ENCODE data around the gene ATXN1. TPM values are rescaled to one million over a fixed set of nuclear protein-coding genes. Genes with fewer than 3 reads are reported as not detected.

ATXN1 gene
- total RNA-seq, 1 experiment from 2014 or later = 35.4 TPM

DNA sequence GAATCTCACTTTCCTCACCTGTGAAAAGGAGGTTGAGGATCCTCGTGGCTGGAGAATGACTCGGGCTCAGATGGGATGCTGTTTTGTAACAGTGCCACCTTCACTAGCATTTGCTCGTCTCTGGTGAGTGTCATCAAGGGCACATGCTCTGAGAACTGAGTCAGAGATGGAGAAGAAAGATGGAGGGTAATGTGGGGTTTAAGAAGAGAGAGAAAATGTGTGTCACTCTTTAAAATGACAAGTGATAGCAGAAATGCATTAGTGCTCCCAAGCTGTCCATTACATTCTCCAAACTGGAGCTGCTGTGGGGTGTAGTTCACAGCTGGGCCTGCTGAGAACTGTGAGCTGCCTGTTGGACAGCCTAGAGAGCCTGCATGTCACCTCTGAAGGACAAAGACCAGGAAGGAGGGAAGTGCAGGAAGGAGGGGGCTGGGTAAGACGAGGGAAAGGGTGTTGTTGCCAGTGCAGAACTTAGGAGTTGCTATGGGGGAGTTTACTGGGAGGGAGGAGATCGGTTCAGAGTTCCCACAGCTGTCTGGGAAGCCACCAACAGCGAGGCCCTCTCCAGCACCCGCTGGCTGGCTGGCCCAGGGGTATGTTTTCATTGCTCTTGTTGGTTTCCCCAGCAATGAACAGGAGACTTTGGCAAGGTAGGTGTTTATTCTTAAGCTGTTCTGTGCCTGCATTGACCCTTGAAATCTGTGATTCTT lies 503.1 kb downstream of the ATXN1 start:
- peak; percentile 46 for DNase-seq (ENCODE audit: low read depth)

DNA sequence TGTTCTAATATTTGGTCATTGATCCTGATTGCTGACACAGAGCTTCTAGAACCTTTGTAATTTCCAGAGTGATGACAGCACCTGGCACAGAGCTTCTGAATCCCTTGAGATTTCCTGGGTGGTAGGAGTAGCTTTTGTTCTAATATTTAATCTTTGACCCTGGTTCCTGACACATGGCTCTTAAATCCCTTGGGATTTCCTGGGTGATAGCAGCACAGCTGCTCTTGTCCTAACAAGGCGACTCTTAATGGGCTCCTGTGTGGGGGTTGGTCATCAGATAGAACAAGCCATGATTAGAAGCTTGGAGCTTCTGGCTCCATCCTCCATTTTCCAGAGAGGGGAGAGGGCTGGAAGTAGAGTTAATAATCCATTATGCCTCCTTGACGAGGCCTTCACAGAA lies 504.5 kb downstream of the ATXN1 start:
- no peak for DNase-seq (ENCODE audit: low read depth)

DNA sequence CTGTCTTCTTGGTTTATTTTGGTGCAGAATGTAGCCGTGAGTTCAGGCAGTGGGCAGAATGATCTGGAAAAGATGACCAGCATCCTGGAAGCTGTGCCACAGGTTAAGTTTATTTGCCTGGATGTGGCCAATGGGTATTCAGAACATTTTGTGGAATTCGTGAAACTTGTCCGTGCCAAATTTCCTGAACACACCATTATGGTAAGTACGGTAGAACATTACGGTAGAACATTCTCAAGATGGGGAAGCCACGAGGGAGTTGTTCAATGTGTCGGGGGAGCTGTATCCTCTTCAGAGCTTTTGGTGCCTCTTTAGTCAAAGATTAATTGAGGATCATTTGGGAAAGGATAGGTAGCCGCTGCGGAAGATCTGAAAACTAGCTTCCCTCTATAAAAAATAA lies 506.7 kb downstream of the ATXN1 start:
- DNase-seq (ENCODE audit: low read depth) = no peak

GRCh38 chr6:16253399-16254144 lies 507.7 kb downstream of the ATXN1 start:
- no peak for DNase-seq (ENCODE audit: low read depth)

DNA sequence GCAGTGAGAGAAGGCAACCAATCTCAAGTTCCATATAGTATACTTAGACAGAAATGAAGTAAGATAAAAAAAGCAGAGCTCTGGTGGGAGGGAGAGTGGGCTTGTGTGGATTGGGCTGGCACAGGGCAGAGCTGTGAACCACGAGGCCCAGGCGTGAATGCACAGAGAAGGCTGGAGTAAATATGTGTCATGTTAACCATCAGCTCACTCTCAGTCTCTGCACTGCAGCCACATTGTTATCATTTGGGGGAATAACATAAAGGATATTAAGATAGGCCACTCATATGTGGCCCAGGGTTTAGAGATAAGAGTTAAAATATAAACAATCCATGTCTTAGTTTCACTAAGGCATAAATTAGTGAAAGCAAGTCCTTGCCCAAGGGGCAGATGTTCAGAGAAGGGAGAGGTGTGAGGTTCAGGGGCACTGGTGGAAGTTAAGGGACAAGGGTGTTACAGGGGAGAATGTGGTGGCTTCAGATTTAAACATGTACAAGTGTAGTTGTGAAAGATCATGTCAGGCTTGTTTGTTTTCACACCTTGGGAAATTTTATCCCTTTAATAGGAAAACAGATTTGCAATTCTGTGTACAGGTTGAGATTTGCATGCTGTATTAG lies 508.5 kb downstream of the ATXN1 start:
- DNase-seq (ENCODE audit: low read depth) = no peak

DNA sequence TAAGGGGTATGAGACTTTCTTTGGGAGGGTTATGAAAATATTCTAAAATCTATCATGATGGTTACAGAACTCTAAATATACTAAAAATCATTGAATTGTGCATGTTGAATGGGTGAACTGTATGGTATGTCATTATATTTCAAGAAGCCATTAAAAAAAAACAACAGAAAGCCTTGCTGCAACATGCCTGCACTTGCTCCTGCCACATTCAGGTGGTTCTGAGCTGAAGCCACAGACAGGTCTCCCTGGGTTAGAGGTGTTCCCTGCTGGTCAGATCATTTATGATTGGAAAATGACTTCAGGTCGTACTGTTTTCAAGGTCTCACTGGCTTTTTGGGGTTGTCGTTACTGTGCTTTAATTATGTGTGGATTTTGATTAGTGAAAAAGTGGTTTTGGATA lies 509.6 kb downstream of the ATXN1 start:
- DNase-seq (ENCODE audit: low read depth) = no peak

- DNase-seq (ENCODE audit: low read depth) = no peak
Measured at GRCh38 chr6:16249971-16250370, 511.3 kb downstream of the ATXN1 start.
